ENCODE results near the gene CHSY3. TPM values are rescaled to one million over a fixed set of nuclear protein-coding genes. Genes with fewer than 3 reads are reported as not detected.

The CHSY3 gene
- total and polyA plus RNA-seq, 4 donors = 0.40 to 7.7 (median 2.1) TPM

DNA sequence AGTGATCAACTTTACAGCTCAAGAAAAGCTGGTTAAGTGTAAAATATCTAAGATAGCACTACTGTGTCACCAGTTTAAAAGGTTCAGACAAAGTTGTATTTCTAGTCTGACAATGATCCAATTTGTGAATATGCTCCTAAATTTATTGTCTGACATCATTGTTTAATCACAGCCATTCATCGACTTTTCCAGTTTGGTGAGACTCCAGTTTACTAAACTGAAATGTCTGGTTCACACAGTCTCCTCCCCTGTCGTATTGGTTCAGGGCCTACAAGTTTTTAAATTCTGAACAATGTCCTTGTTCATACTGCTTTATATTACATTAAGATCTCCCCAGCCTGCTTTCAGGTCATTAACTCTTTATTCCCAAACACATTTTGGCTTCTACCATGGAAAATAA, 161.4 kb downstream of the CHSY3 start:
- no peak overlapping the region for H3K4me3 ChIP-seq (ENCODE audit: low read depth in 1 of 3, low read length in 3 of 3)
- 85% methylated on average over 2 of the region's 2 CpGs for whole genome bisulfite sequencing
- no peaks in the 10 kb centered on the region for H3K36me3 ChIP-seq (ENCODE audit: control insufficient read depth in 4 of 4, insufficient read depth in 3 of 4, low read depth in 1 of 4, low read length in 3 of 4)
- H3K9me3 ChIP-seq (ENCODE audit: control insufficient read depth in 4 of 4, low read length in 3 of 4) = no peaks in the 10 kb centered on the region
- no peak overlapping the region for H3K9ac ChIP-seq (ENCODE audit: low read depth in 1 of 2, low read length in 2 of 2)
- DNase-seq (ENCODE audit: low spot score) = no peak
- TF ChIP-seq EGR1 (IDR thresholded peaks at IDR 0.05; ENCODE audit: low read depth in 2 of 2) = no peak
- TF ChIP-seq, protein P1, sequence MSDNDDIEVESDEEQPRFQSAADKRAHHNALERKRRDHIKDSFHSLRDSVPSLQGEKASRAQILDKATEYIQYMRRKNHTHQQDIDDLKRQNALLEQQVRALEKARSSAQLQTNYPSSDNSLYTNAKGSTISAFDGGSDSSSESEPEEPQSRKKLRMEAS (IDR thresholded peaks at IDR 0.05) = no peak
- TF ChIP-seq FOXA1 (IDR thresholded peaks at IDR 0.05) = no peak
- TF ChIP-seq HNF4G (IDR thresholded peaks at IDR 0.05) = no peak
- TF ChIP-seq JUND (IDR thresholded peaks at IDR 0.05) = no peak
- no peak for TF ChIP-seq RAD21 (IDR thresholded peaks at IDR 0.05)
- TF ChIP-seq, protein P2, sequence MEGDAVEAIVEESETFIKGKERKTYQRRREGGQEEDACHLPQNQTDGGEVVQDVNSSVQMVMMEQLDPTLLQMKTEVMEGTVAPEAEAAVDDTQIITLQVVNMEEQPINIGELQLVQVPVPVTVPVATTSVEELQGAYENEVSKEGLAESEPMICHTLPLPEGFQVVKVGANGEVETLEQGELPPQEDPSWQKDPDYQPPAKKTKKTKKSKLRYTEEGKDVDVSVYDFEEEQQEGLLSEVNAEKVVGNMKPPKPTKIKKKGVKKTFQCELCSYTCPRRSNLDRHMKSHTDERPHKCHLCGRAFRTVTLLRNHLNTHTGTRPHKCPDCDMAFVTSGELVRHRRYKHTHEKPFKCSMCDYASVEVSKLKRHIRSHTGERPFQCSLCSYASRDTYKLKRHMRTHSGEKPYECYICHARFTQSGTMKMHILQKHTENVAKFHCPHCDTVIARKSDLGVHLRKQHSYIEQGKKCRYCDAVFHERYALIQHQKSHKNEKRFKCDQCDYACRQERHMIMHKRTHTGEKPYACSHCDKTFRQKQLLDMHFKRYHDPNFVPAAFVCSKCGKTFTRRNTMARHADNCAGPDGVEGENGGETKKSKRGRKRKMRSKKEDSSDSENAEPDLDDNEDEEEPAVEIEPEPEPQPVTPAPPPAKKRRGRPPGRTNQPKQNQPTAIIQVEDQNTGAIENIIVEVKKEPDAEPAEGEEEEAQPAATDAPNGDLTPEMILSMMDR (IDR thresholded peaks at IDR 0.05; ENCODE audit: low read depth, low read length, missing input control) = no peak
- no peak for TF ChIP-seq FOXA2 (IDR thresholded peaks at IDR 0.05)
- no peak overlapping the region for H3K27ac ChIP-seq (ENCODE audit: low read depth in 1 of 2, low read length in 2 of 2)
- no peaks in the 10 kb centered on the region for H3K27me3 ChIP-seq (ENCODE audit: control insufficient read depth in 4 of 4, insufficient read depth in 4 of 4, low read length in 3 of 4)
- H3K4me1 ChIP-seq (ENCODE audit: control insufficient read depth in 4 of 4, insufficient read depth in 4 of 4, low read length in 3 of 4) = no peaks in the 10 kb centered on the region

DNA sequence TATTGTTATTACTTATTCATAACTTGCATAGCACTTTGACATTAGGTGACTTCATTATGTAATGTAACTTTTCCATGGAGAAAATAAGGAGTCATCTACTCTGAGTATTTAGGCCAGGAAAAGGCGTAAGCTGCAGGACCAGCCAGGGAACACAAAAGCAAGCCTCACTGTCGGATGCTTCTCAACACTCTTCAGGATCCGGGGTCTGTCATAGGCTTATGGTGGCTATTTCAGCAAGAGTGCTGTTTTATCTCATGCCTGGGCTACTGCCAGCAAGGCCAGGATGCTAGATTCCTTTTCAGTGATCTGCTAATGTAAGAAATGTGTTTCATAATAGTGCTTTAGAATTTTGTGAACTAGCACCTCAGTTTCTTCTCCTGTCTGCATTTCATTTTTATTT, 162.4 kb downstream of the CHSY3 start:
- Histone ChIP-seq H3K4me1 (ENCODE audit: control insufficient read depth in 4 of 4, insufficient read depth in 4 of 4, low read length in 3 of 4) (no peaks in the 10 kb centered on the region), H3K4me3 (ENCODE audit: low read depth in 1 of 3, low read length in 3 of 3) (no peak overlapping the region), H3K27me3 (ENCODE audit: control insufficient read depth in 4 of 4, insufficient read depth in 4 of 4, low read length in 3 of 4) (no peaks in the 10 kb centered on the region), H3K27ac (ENCODE audit: low read depth in 1 of 2, low read length in 2 of 2) (no peak overlapping the region), H3K9me3 (ENCODE audit: control insufficient read depth in 4 of 4, low read length in 3 of 4) (no peaks in the 10 kb centered on the region), H3K36me3 (ENCODE audit: control insufficient read depth in 4 of 4, insufficient read depth in 3 of 4, low read depth in 1 of 4, low read length in 3 of 4) (no peaks in the 10 kb centered on the region), H3K9ac (ENCODE audit: low read depth in 1 of 2, low read length in 2 of 2) (no peak overlapping the region)
- no peak for TF ChIP-seq GABPA (IDR thresholded peaks at IDR 0.05 in 1 of 2, conservative IDR thresholded peaks at IDR 0.05 in 1 of 2)
- TF ChIP-seq NR2F2 (IDR thresholded peaks at IDR 0.05) = no peak
- no peak for TF ChIP-seq YY1 (IDR thresholded peaks at IDR 0.05)
- TF ChIP-seq, protein P3, sequence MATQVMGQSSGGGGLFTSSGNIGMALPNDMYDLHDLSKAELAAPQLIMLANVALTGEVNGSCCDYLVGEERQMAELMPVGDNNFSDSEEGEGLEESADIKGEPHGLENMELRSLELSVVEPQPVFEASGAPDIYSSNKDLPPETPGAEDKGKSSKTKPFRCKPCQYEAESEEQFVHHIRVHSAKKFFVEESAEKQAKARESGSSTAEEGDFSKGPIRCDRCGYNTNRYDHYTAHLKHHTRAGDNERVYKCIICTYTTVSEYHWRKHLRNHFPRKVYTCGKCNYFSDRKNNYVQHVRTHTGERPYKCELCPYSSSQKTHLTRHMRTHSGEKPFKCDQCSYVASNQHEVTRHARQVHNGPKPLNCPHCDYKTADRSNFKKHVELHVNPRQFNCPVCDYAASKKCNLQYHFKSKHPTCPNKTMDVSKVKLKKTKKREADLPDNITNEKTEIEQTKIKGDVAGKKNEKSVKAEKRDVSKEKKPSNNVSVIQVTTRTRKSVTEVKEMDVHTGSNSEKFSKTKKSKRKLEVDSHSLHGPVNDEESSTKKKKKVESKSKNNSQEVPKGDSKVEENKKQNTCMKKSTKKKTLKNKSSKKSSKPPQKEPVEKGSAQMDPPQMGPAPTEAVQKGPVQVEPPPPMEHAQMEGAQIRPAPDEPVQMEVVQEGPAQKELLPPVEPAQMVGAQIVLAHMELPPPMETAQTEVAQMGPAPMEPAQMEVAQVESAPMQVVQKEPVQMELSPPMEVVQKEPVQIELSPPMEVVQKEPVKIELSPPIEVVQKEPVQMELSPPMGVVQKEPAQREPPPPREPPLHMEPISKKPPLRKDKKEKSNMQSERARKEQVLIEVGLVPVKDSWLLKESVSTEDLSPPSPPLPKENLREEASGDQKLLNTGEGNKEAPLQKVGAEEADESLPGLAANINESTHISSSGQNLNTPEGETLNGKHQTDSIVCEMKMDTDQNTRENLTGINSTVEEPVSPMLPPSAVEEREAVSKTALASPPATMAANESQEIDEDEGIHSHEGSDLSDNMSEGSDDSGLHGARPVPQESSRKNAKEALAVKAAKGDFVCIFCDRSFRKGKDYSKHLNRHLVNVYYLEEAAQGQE (IDR thresholded peaks at IDR 0.05) = no peak
- no peak for TF ChIP-seq SP1 (IDR thresholded peaks at IDR 0.05)
- TF ChIP-seq FOXA1 (IDR thresholded peaks at IDR 0.05) = no peak
- TF ChIP-seq FOXA2 (IDR thresholded peaks at IDR 0.05) = no peak
- TF ChIP-seq, protein P2 (IDR thresholded peaks at IDR 0.05; ENCODE audit: low read depth, low read length, missing input control) = no peak
- no peak for TF ChIP-seq JUND (IDR thresholded peaks at IDR 0.05)
- no peak for TF ChIP-seq HNF4G (IDR thresholded peaks at IDR 0.05)
- no peak for TF ChIP-seq RAD21 (IDR thresholded peaks at IDR 0.05)
- no peak for TF ChIP-seq TAF1 (conservative IDR thresholded peaks at IDR 0.05)
- TF ChIP-seq, protein P4, sequence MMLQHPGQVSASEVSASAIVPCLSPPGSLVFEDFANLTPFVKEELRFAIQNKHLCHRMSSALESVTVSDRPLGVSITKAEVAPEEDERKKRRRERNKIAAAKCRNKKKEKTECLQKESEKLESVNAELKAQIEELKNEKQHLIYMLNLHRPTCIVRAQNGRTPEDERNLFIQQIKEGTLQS (IDR thresholded peaks at IDR 0.05) = no peak
- TF ChIP-seq, protein P1 (IDR thresholded peaks at IDR 0.05) = no peak
- no peak for TF ChIP-seq HNF4A (conservative IDR thresholded peaks at IDR 0.05)
- DNase-seq (ENCODE audit: low spot score) = no peak
- 80% methylated on average over 3 of the region's 3 CpGs for WGBS

All from liver (tissue), 9 donors.